Tibial nerve (tissue), 4 donors: ENCODE data around the gene MSMP. TPM values are rescaled to one million over a fixed set of nuclear protein-coding genes. Genes with fewer than 3 reads are reported as not detected.

ENCODE experiments used
- DNase-seq, 2 donors: peaks; one replicate each; pipeline ENCODE4 v3.0.0-alpha.2; 2019; ENCODE audit warnings: low spot score in 2 of 2
- H3K27ac ChIP-seq, 4 donors: fragments of 200-600 bp; sonication (generic) in 3 of 4; one replicate each; pipeline ENCODE4 v1.5.1; 2017 to 2019; ENCODE audit warnings: mild to moderate bottlenecking in 1 of 4
- H3K27me3 ChIP-seq, 2 donors: fragments of 200-600 bp; sonication (generic) in 1 of 2; one replicate each; pipeline versions ENCODE4 v1.5.1 to v1.6.0; 2017 to 2019
- H3K36me3 ChIP-seq, 3 donors: fragments of 200-600 bp; sonication (generic); one replicate each; pipeline ENCODE4 v1.5.1; 2018 to 2019
- H3K4me1 ChIP-seq, 4 donors: fragments of 200-600 bp; sonication (generic) in 3 of 4; one replicate each; pipeline ENCODE4 v1.5.1; 2017 to 2019
- H3K4me3 ChIP-seq, 4 donors: fragments of 200-600 bp; sonication (generic) in 3 of 4; one replicate each; pipeline ENCODE4 v1.5.1; 2017 to 2019; ENCODE audit warnings: mild to moderate bottlenecking in 1 of 4, moderate library complexity in 1 of 4
- H3K9me3 ChIP-seq, 4 donors: fragments of 200-600 bp; sonication (generic) in 3 of 4; one replicate each; pipeline ENCODE4 v1.5.1; 2017 to 2019
- EP300 ChIP-seq, 2 donors: sonication (generic); formaldehyde crosslinking; IDR thresholded peaks; one replicate each; pipeline ENCODE4 v1.6.1; 2017; ENCODE audit warnings: antibody characterized with exemption in 2 of 2, mild to moderate bottlenecking in 1 of 2
- POLR2A ChIP-seq, 2 donors: fragments of 450-650 bp; IDR thresholded peaks; one replicate each; pipeline ENCODE4 v1.6.1; 2017; ENCODE audit warnings: antibody characterized with exemption in 2 of 2, mild to moderate bottlenecking in 2 of 2, moderate library complexity in 2 of 2
- WGBS, 2 donors: methylation state at CpG; one replicate each; pipeline ENCODE4 v1.1.5; 2018; 5-methylcytosine and 5-hydroxymethylcytosine counted together
- total RNA-seq, 4 donors: library from RNA; depleted of rRNA; stranded (reverse); fragments of >200 nt; gene quantifications; one replicate each; pipeline ENCODE4 v1.1.0, GENCODE V29; 2016
- TF ChIP-seq, protein P1 (sequence below), 5 experiments: fragments of 200-600 bp in 3 of 5; fragments of 450-650 bp in 2 of 5; sonication (generic) in 3 of 5; IDR thresholded peaks; one replicate each; pipeline ENCODE4 v1.5.1; 2016 to 2019; ENCODE audit warnings: antibody characterized with exemption in 5 of 5, mild to moderate bottlenecking in 3 of 5, moderate library complexity in 2 of 5

MSMP gene
- total RNA-seq, 4 donors from 2014 or later, result not detected

DNA sequence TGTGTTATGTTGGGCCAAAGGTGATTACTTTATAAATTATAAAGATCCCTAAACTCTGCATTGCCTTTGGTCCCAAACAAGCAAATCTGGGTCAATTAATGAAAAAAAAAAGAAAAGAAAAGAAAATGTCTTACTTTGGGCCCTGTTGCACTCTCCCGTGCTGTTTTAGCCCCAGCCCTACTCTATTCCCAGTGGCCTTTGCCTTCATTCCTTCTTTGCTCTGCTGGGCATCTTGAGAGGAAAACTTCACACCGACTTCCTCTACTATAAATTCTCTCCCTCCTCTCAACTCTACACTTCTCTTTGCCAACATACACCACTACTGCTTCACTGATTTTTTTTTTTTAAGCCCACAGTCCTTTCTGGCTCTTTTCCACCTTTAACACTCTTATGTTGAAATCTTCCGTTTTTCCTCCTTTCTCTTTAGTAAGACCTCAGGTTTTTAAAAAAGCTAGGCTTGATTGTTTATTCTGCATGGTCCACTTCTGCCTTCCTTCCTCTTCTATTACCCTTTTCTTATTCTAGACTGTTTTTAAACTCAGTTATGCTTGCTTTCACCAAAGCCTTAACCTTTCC lies 4.5 kb upstream of the MSMP start:
- no peaks in the 10 kb centered on the region for H3K27me3 ChIP-seq
- TF ChIP-seq, protein P1, sequence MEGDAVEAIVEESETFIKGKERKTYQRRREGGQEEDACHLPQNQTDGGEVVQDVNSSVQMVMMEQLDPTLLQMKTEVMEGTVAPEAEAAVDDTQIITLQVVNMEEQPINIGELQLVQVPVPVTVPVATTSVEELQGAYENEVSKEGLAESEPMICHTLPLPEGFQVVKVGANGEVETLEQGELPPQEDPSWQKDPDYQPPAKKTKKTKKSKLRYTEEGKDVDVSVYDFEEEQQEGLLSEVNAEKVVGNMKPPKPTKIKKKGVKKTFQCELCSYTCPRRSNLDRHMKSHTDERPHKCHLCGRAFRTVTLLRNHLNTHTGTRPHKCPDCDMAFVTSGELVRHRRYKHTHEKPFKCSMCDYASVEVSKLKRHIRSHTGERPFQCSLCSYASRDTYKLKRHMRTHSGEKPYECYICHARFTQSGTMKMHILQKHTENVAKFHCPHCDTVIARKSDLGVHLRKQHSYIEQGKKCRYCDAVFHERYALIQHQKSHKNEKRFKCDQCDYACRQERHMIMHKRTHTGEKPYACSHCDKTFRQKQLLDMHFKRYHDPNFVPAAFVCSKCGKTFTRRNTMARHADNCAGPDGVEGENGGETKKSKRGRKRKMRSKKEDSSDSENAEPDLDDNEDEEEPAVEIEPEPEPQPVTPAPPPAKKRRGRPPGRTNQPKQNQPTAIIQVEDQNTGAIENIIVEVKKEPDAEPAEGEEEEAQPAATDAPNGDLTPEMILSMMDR (IDR thresholded peaks at IDR 0.05), result no peak
- TF ChIP-seq POLR2A (IDR thresholded peaks at IDR 0.05) (no peak), EP300 (IDR thresholded peaks at IDR 0.05) (no peak)
- 37 to 39% methylated on average over 3 of the region's 3 CpGs for WGBS, 2 donors
- peaks cover 0 to 20% (median 4%) of the 10 kb centered on the region in 3 donors for H3K36me3 ChIP-seq
- DNase-seq, result no peak
- H3K27ac ChIP-seq, result peak overlapping the region in 3 of 4 donors; percentile 82 to 88 (median 86)
- no peaks in the 10 kb centered on the region for H3K9me3 ChIP-seq
- H3K4me3 ChIP-seq, result no peak overlapping the region
- H3K4me1 ChIP-seq, result peaks cover 0 to 55% (median 15%) of the 10 kb centered on the region in 4 donors

- Histone ChIP-seq H3K4me1 (peaks cover 0 to 55% (median 15%) of the 10 kb centered on the region in 4 donors), H3K27ac (peak overlapping the region in 3 of 4 donors; percentile 82 to 88 (median 86)), H3K36me3 (peaks cover 0 to 27% (median 10%) of the 10 kb centered on the region in 3 donors), H3K4me3 (peak overlapping the region in 3 of 4 donors; percentile 37 to 64 (median 55)), H3K27me3 (no peaks in the 10 kb centered on the region), H3K9me3 (no peaks in the 10 kb centered on the region)
- no peak for DNase-seq
- TF ChIP-seq POLR2A (IDR thresholded peaks at IDR 0.05), result no peak
- TF ChIP-seq EP300 (IDR thresholded peaks at IDR 0.05), result no peak
- TF ChIP-seq, protein P1 (IDR thresholded peaks at IDR 0.05), result no peak
Observed at GRCh38 chr9:35757892-35758275, 3.8 kb upstream of the MSMP start.

DNA sequence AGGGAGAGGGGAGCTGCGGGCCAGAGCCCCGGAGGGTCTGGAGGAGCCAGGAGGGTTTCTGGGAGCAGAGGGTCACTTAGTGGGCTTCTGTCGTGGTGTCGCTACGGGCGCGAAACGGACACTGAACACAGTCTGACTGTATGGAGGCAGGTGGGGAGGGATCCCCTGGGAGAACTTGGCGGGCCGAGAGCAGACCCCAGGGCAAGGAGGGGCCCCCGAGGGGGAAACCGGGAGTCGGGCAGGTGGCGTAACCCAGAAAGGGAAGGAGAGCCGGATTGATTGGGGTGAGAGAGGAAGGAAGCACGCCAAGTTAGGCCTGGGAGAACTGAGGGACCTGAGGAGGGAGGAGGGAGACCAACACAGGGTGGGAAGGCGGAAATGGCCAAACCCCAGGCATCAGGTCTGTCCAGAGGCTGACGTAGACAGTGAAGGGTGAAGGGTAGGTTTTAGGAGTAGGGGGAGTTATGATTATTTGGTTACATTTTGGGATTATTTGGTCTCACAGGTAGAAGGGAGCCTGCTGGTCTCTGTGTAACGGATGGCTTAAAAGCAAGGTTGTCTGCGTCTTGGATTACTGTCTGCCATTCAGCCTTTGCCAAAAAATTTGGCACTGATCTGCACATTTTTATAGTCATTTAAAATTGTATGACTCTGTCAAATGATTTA lies 3.3 kb upstream of the MSMP start:
- WGBS, 2 donors, result 3% methylated on average over 19 to 20 of the region's 20 CpGs
- TF ChIP-seq EP300 (IDR thresholded peaks at IDR 0.05) (no peak), POLR2A (IDR thresholded peaks at IDR 0.05) (no peak)
- TF ChIP-seq, protein P1 (IDR thresholded peaks at IDR 0.05), result no peak
- H3K4me1 ChIP-seq, result peaks cover 0 to 55% (median 15%) of the 10 kb centered on the region in 4 donors
- no peaks in the 10 kb centered on the region for H3K9me3 ChIP-seq
- no peak for DNase-seq
- peak overlapping the region; percentile 68 to 88 (median 84) for H3K27ac ChIP-seq
- H3K4me3 ChIP-seq, result peak overlapping the region; percentile 37 to 64 (median 54)
- no peaks in the 10 kb centered on the region for H3K27me3 ChIP-seq
- H3K36me3 ChIP-seq, result peaks cover 0 to 32% (median 16%) of the 10 kb centered on the region in 3 donors

GRCh38 chr9:35756275-35757225 lies 2.5 kb upstream of the MSMP start:
- Histone ChIP-seq H3K36me3 (peaks cover 0 to 40% (median 24%) of the 10 kb centered on the region in 3 donors), H3K4me1 (peaks cover 0 to 55% (median 15%) of the 10 kb centered on the region in 4 donors), H3K27ac (peak overlapping the region; percentile 68 to 88 (median 84)), H3K4me3 (peak overlapping the region; percentile 37 to 64 (median 54)), H3K9me3 (no peaks in the 10 kb centered on the region), H3K27me3 (no peaks in the 10 kb centered on the region)
- TF ChIP-seq POLR2A (IDR thresholded peaks at IDR 0.05), result no peak
- no peak for TF ChIP-seq EP300 (IDR thresholded peaks at IDR 0.05)
- TF ChIP-seq, protein P1 (IDR thresholded peaks at IDR 0.05), result peak; percentile 47 to 72 (median 61)
- 16 to 18% methylated on average over 19 to 32 of the region's 48 CpGs for WGBS, 2 donors
- peak in 1 of 2 donors; percentile 41 for DNase-seq
